Upper lobe of left lung (tissue), 6 donors: ENCODE results near the gene JAKMIP2. TPM values are rescaled to one million over a fixed set of nuclear protein-coding genes. Genes with fewer than 3 reads are reported as not detected.

Experiments
- ATAC-seq, 2 donors: fragments of 200-7000 bp; cut with Tn5 transposase; one replicate each; pipeline ENCODE4 v1.9.1; 2022; ENCODE audit warnings: mild to moderate bottlenecking in 2 of 2, moderate library complexity in 2 of 2; ENCODE audit not compliant: low FRiP score in 2 of 2
- DNase-seq, 2 donors: peaks; one replicate each; pipeline ENCODE4 v3.0.0-alpha.2; 2019 to 2020
- H3K27ac ChIP-seq, 4 donors: fragments of 200-600 bp; sonication (generic); one replicate each; pipeline ENCODE4 v1.5.1; 2016 to 2019
- H3K27me3 ChIP-seq, 4 donors: fragments of 200-600 bp; sonication (generic); one replicate each; pipeline ENCODE4 v1.5.1; 2017 to 2019
- H3K36me3 ChIP-seq, 4 donors: fragments of 200-600 bp; sonication (generic); one replicate each; pipeline ENCODE4 v1.5.1; 2016 to 2019
- H3K4me1 ChIP-seq, 4 donors: fragments of 200-600 bp; sonication (generic); one replicate each; pipeline ENCODE4 v1.5.1; 2018 to 2019
- H3K4me3 ChIP-seq, 4 donors: fragments of 200-600 bp; sonication (generic); one replicate each; pipeline ENCODE4 v1.5.1; 2017 to 2019; ENCODE audit warnings: mild to moderate bottlenecking in 2 of 4, moderate library complexity in 1 of 4
- H3K9me3 ChIP-seq, 4 donors: fragments of 200-600 bp; sonication (generic); one replicate each; pipeline ENCODE4 v1.5.1; 2018 to 2019
- EP300 ChIP-seq, 4 donors: sonication (generic); formaldehyde crosslinking; IDR thresholded peaks; one replicate each; pipeline ENCODE4 v1.5.1; 2017; ENCODE audit warnings: antibody characterized with exemption in 4 of 4, control low read depth in 2 of 4
- POLR2A ChIP-seq, 4 donors: fragments of 450-650 bp; IDR thresholded peaks; one replicate each; pipeline ENCODE4 v1.5.1; 2016 to 2017; ENCODE audit warnings: antibody characterized with exemption in 4 of 4, mild to moderate bottlenecking in 2 of 4
- POLR2AphosphoS5 ChIP-seq, 2 donors: sonication (generic); formaldehyde crosslinking; IDR thresholded peaks; one replicate each; pipeline ENCODE4 v1.5.1; 2017; ENCODE audit warnings: antibody characterized with exemption in 2 of 2
- WGBS, 2 donors: methylation state at CpG; one replicate each; pipeline ENCODE4 v1.1.5; 2017 to 2018; 5-methylcytosine and 5-hydroxymethylcytosine counted together
- total RNA-seq, 6 donors: library from RNA; depleted of rRNA in 4 of 6; stranded (reverse); fragments of >200 nt in 4 of 6; gene quantifications; one replicate each; pipeline versions ENCODE4 v1.1.0 to v1.2.1, GENCODE V29; 2016 to 2021
- TF ChIP-seq, protein P1 (sequence below), 6 experiments: fragments of 450-650 bp in 4 of 6; fragments of 200-600 bp in 2 of 6; sonication (generic) in 2 of 6; IDR thresholded peaks; one replicate each; pipeline ENCODE4 v1.5.1; 2016 to 2019; ENCODE audit warnings: antibody characterized with exemption in 6 of 6
- donor health status: DM: no; HTN: no; CAD: no; lungs with moderate emphysema.
- donor health status: DM: no; HTN: yes; CAD: no; lungs with severe emphysema.

Gene JAKMIP2
- total RNA-seq, 6 donors from 2014 or later = 0.91 to 8.4 (median 6.0) TPM

DNA sequence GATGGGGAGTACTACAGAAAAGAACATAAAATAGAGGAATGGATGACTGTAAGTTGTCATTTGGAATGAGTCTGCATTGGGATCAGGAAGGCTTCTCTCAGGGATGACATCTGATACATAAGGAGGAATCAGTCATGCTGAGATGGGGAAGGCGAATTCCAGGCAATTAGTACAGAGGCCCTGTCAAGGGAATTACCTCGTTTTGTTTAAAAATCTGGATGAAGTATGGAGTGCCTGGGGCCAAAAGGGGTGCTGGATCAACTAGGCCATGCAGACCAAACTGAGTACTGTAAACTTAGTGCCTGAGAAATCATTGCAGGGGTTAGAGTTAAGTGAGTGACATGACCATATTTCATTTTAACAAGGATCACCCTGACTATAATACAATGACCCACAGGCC lies 30.5 kb downstream of the JAKMIP2 start:
- Histone ChIP-seq H3K4me1 (no peaks in the 10 kb centered on the region), H3K27ac (no peak overlapping the region), H3K4me3 (no peak overlapping the region), H3K36me3 (no peaks in the 10 kb centered on the region), H3K9me3 (no peaks in the 10 kb centered on the region), H3K27me3 (no peaks in the 10 kb centered on the region)
- ATAC-seq (no peak), DNase-seq (no peak)
- TF ChIP-seq EP300 (IDR thresholded peaks at IDR 0.05) (no peak), POLR2AphosphoS5 (IDR thresholded peaks at IDR 0.05) (no peak), POLR2A (IDR thresholded peaks at IDR 0.05) (no peak)
- TF ChIP-seq, protein P1, sequence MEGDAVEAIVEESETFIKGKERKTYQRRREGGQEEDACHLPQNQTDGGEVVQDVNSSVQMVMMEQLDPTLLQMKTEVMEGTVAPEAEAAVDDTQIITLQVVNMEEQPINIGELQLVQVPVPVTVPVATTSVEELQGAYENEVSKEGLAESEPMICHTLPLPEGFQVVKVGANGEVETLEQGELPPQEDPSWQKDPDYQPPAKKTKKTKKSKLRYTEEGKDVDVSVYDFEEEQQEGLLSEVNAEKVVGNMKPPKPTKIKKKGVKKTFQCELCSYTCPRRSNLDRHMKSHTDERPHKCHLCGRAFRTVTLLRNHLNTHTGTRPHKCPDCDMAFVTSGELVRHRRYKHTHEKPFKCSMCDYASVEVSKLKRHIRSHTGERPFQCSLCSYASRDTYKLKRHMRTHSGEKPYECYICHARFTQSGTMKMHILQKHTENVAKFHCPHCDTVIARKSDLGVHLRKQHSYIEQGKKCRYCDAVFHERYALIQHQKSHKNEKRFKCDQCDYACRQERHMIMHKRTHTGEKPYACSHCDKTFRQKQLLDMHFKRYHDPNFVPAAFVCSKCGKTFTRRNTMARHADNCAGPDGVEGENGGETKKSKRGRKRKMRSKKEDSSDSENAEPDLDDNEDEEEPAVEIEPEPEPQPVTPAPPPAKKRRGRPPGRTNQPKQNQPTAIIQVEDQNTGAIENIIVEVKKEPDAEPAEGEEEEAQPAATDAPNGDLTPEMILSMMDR (IDR thresholded peaks at IDR 0.05) = no peak
- 42 to 66% methylated on average over 2 of the region's 2 CpGs for whole genome bisulfite sequencing, 2 donors

DNA sequence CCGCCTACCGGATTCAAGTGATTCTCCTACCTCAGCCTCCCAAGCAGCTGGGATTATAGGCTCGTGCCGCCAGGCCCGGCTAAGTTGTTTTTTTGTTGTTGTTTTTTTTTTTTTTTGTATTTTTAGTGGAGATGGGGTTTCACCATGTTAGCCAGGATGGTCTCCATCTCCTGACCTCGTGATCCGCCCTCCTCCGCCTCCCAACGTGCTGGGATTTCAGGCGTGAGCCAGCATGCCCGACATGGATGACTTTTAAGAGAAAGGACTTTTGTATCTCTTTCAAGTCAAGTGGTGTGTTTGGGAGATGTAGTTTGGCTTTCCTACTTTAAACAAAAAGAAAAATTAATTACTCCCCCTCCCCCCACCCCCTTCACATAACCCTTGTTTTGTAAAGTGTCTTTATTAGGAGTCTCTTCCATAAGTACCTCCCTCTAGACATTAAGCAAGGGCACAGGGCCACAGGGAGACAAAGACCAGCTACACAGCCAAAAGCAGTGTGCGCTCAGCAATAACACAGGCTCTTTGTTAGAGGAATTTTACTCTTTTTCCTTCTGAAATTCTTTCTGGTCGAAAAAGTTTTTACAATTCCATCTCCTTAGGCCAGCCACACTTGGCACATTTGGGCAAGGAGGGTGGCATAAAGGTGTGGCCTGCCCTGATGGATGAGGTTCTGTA lies 31.2 kb downstream of the JAKMIP2 start:
- 88 to 91% methylated on average over 13 of the region's 13 CpGs for WGBS, 2 donors
- DNase-seq (no peak), ATAC-seq (no peak)
- H3K27me3 ChIP-seq = no peaks in the 10 kb centered on the region
- TF ChIP-seq POLR2AphosphoS5 (IDR thresholded peaks at IDR 0.05) = no peak
- no peak for TF ChIP-seq EP300 (IDR thresholded peaks at IDR 0.05)
- H3K4me3 ChIP-seq = no peak overlapping the region
- no peaks in the 10 kb centered on the region for H3K36me3 ChIP-seq
- no peak overlapping the region for H3K27ac ChIP-seq
- H3K4me1 ChIP-seq = no peaks in the 10 kb centered on the region
- no peaks in the 10 kb centered on the region for H3K9me3 ChIP-seq

- 62 to 67% methylated on average over 4 of the region's 4 CpGs for WGBS, 2 donors
- no peak for ATAC-seq
- H3K4me3 ChIP-seq = no peak overlapping the region
- H3K36me3 ChIP-seq = no peaks in the 10 kb centered on the region
- no peak overlapping the region for H3K27ac ChIP-seq
- TF ChIP-seq POLR2AphosphoS5 (IDR thresholded peaks at IDR 0.05) (no peak), EP300 (IDR thresholded peaks at IDR 0.05) (no peak), POLR2A (IDR thresholded peaks at IDR 0.05) (no peak)
- TF ChIP-seq, protein P1 (IDR thresholded peaks at IDR 0.05) = no peak
- H3K9me3 ChIP-seq = no peaks in the 10 kb centered on the region
- no peaks in the 10 kb centered on the region for H3K27me3 ChIP-seq
- no peaks in the 10 kb centered on the region for H3K4me1 ChIP-seq
- no peak for DNase-seq
Measured at GRCh38 chr5:147750065-147750464, 32.5 kb downstream of the JAKMIP2 start.

- peaks cover 0 to 4% (median 0%) of the 10 kb centered on the region in 4 donors for H3K4me1 ChIP-seq
- no peaks in the 10 kb centered on the region for H3K9me3 ChIP-seq
- WGBS, 2 donors = 68 to 81% methylated on average over 2 of the region's 2 CpGs
- H3K27me3 ChIP-seq = no peaks in the 10 kb centered on the region
- DNase-seq (no peak), ATAC-seq (no peak)
- no peaks in the 10 kb centered on the region for H3K36me3 ChIP-seq
- no peak overlapping the region for H3K27ac ChIP-seq
- H3K4me3 ChIP-seq = no peak overlapping the region
- TF ChIP-seq, protein P1 (IDR thresholded peaks at IDR 0.05) = no peak
Measured at GRCh38 chr5:147748590-147748989, 33.9 kb downstream of the JAKMIP2 start.

GRCh38 chr5:147746986-147747385 lies 35.5 kb downstream of the JAKMIP2 start:
- Histone ChIP-seq H3K4me3 (no peak overlapping the region), H3K27me3 (no peaks in the 10 kb centered on the region), H3K4me1 (peaks cover 0 to 6% (median 0%) of the 10 kb centered on the region in 4 donors), H3K27ac (no peak overlapping the region), H3K9me3 (no peaks in the 10 kb centered on the region), H3K36me3 (no peaks in the 10 kb centered on the region)
- TF ChIP-seq, protein P1 (IDR thresholded peaks at IDR 0.05) = no peak
- no peak for TF ChIP-seq EP300 (IDR thresholded peaks at IDR 0.05)
- TF ChIP-seq POLR2A (IDR thresholded peaks at IDR 0.05) = no peak
- TF ChIP-seq POLR2AphosphoS5 (IDR thresholded peaks at IDR 0.05) = no peak
- WGBS, 2 donors = 72 to 82% methylated on average over 3 of the region's 3 CpGs
- ATAC-seq (no peak), DNase-seq (no peak)
